SHP77 (cell line): ENCODE data around the gene H1-8.

Experiments used
- DNase-seq, 2 experiments: peaks; one replicate each; lab custom pipeline; 2025; lab: John Stamatoyannopoulos, UW

Gene H1-8

GRCh38 chr3:129573493-129573892 is 30.5 kb downstream of the H1-8 start:
- DNase-seq: no peak

- no peak for DNase-seq
Observed at GRCh38 chr3:129574206-129574605, 31.2 kb downstream of the H1-8 start.

- no peak for DNase-seq
Observed at GRCh38 chr3:129575233-129575996, 32.4 kb downstream of the H1-8 start.

- no peak for DNase-seq
Observed at GRCh38 chr3:129575997-129576384, 33.0 kb downstream of the H1-8 start.

- peak; percentile 77 to 90 for DNase-seq
Observed at GRCh38 chr3:129576514-129577352, 33.8 kb downstream of the H1-8 start.

GRCh38 chr3:129577366-129577765 is 34.4 kb downstream of the H1-8 start:
- DNase-seq: peak; percentile 48 to 76

GRCh38 chr3:129577925-129578786 is 35.2 kb downstream of the H1-8 start:
- no peak for DNase-seq

- DNase-seq: no peak
Observed at GRCh38 chr3:129579991-129580390, 37.0 kb downstream of the H1-8 start.

- DNase-seq: no peak
Observed at GRCh38 chr3:129581623-129582022, 38.6 kb downstream of the H1-8 start.

- DNase-seq: no peak
Observed at GRCh38 chr3:129582799-129583198, 39.8 kb downstream of the H1-8 start.

GRCh38 chr3:129583289-129583688 is 40.3 kb downstream of the H1-8 start:
- DNase-seq: no peak

GRCh38 chr3:129584631-129585030 is 41.7 kb downstream of the H1-8 start:
- DNase-seq: no peak

- no peak for DNase-seq
Observed at GRCh38 chr3:129585949-129586657, 43.1 kb downstream of the H1-8 start.

- DNase-seq: no peak
Observed at GRCh38 chr3:129586746-129587430, 43.9 kb downstream of the H1-8 start.

GRCh38 chr3:129587566-129588210 is 44.7 kb downstream of the H1-8 start:
- DNase-seq: no peak

- no peak for DNase-seq
Observed at GRCh38 chr3:129590215-129590614, 47.2 kb downstream of the H1-8 start.

GRCh38 chr3:129591932-129592331 is 49.0 kb downstream of the H1-8 start:
- no peak for DNase-seq

- DNase-seq: peak; percentile 18 to 35
Observed at GRCh38 chr3:129592381-129593131, 49.6 kb downstream of the H1-8 start.

- DNase-seq: peak in 1 of 2 experiments; percentile 80
Observed at GRCh38 chr3:129593230-129593594, 50.2 kb downstream of the H1-8 start.
